Stomach (tissue), 9 donors: ENCODE results near the gene CORO2B. TPM values are rescaled to one million over a fixed set of nuclear protein-coding genes. Genes with fewer than 3 reads are reported as not detected.

Source experiments
- DNase-seq, 2 donors: peaks; one replicate each; pipeline versions ENCODE4 v3.0.0 to v3.0.0-alpha.2; 2013 to 2019
- H3K27ac ChIP-seq, 5 donors: fragments of 200-600 bp in 4 of 5; sonication (generic) in 4 of 5; one replicate each; pipeline ENCODE4 v1.5.1; 2013 to 2019; ENCODE audit warnings: mild to moderate bottlenecking in 1 of 5, moderate library complexity in 1 of 5
- H3K27me3 ChIP-seq, 3 donors: fragments of 200-600 bp; sonication (generic); one replicate each; pipeline ENCODE4 v1.5.1; 2017 to 2019; ENCODE audit warnings: mixed run types in 1 of 3
- H3K36me3 ChIP-seq, 4 donors: fragments of 200-600 bp; sonication (generic); 1 replicate in 3 of 4; 2 replicates in 1 of 4; pipeline ENCODE4 v1.5.1; 2016 to 2019
- H3K4me1 ChIP-seq, 4 donors: fragments of 200-600 bp; sonication (generic); one replicate each; pipeline ENCODE4 v1.5.1; 2016 to 2019
- H3K4me3 ChIP-seq, 4 donors: fragments of 200-600 bp; sonication (generic) in 3 of 4; one replicate each; pipeline ENCODE4 v1.5.1; 2016 to 2019; ENCODE audit warnings: mild to moderate bottlenecking in 1 of 4
- H3K9me3 ChIP-seq, 4 donors: fragments of 200-600 bp; sonication (generic); one replicate each; pipeline ENCODE4 v1.5.1; 2016 to 2019
- EP300 ChIP-seq: sonication (generic); formaldehyde crosslinking; IDR thresholded peaks from one replicate; pipeline ENCODE4 v1.6.1; 2017; ENCODE audit warnings: antibody characterized with exemption
- POLR2A ChIP-seq, 4 donors: fragments of 450-650 bp; IDR thresholded peaks; one replicate each; pipeline ENCODE4 v1.6.1; 2016; ENCODE audit warnings: antibody characterized with exemption in 4 of 4, control low read depth in 2 of 4, mild to moderate bottlenecking in 1 of 4, moderate library complexity in 1 of 4
- POLR2AphosphoS5 ChIP-seq, 3 donors: sonication (generic); formaldehyde crosslinking; IDR thresholded peaks; one replicate each; pipeline ENCODE4 v1.6.1; 2016; ENCODE audit warnings: antibody characterized with exemption in 3 of 3
- WGBS, 5 donors: extraction: QIAGEN DNeasy Blood & Tissue Kit in 3 of 5; methylation state at CpG; one replicate each; pipeline versions ENCODE4 v1.1.5 to v1.1.7; 2013 to 2018; 5-methylcytosine and 5-hydroxymethylcytosine counted together
- intact Hi-C: fragments of 100-400 bp; cut with DNase I; formaldehyde crosslinking; loops from one replicate; pipeline ENCODE4 v1.15.1; 2023; ENCODE audit warnings: low total_unique reads
- polyA plus RNA-seq, 3 donors: library from polyadenylated mRNA; stranded (reverse); fragments of 200-250 nt; gene quantifications; one replicate each; pipeline ENCODE4 v1.2.3, GENCODE V29; 2013
- total RNA-seq, 5 donors: library from RNA; depleted of rRNA; stranded (reverse); fragments of >200 nt; gene quantifications; one replicate each; pipeline versions ENCODE4 v1.1.0 to v1.2.3, GENCODE V29; 2014 to 2016
- TF ChIP-seq, protein P1 (sequence below), 7 experiments: fragments of 450-650 bp in 4 of 7; fragments of 200-600 bp in 3 of 7; sonication (generic) in 3 of 7; IDR thresholded peaks; one replicate each; pipeline ENCODE4 v1.5.1; 2016 to 2019; ENCODE audit warnings: antibody characterized with exemption in 7 of 7, control low read depth in 2 of 7, mild to moderate bottlenecking in 1 of 7
- donor health status: healthy with polysubstance abuse.
- donor health status: Bipolar disorder and iron deficiency.
- donor health status: healthy.

The CORO2B gene
- total and polyA plus RNA-seq, 8 donors = 0.89 to 3.7 (median 2.3) TPM; not detected in 1

DNA sequence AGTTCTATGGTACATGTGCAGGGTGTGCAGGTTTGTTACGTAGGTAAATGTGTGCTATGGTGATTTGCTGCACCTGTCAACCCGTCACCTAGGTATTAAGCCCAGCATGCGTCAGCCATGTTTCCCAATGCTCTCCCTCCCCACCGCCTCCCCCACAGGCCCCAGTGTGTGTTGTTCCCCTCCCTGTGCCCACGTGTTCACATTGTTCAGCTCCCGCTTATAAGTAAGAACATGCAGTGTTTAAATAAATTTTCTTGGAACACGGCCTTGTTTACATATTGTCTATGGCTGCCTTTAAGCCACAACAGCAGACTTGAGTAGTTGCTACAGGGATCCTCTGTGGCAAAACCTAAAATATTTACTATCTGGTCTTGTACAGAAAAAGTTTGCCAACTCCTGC is 41.3 kb upstream of the CORO2B start:
- no peak overlapping the region for H3K27ac ChIP-seq
- no peaks in the 10 kb centered on the region for H3K27me3 ChIP-seq
- H3K36me3 ChIP-seq = no peaks in the 10 kb centered on the region
- no peak overlapping the region for H3K4me3 ChIP-seq
- 38 to 46% (median 44%) methylated on average over 7 of the region's 7 CpGs for WGBS, 5 donors
- intact Hi-C loops = no loop called here
- no peak for DNase-seq
- no peaks in the 10 kb centered on the region for H3K4me1 ChIP-seq
- TF ChIP-seq POLR2A (IDR thresholded peaks at IDR 0.05) (no peak), EP300 (no peak), POLR2AphosphoS5 (IDR thresholded peaks at IDR 0.05) (no peak)
- TF ChIP-seq, protein P1, sequence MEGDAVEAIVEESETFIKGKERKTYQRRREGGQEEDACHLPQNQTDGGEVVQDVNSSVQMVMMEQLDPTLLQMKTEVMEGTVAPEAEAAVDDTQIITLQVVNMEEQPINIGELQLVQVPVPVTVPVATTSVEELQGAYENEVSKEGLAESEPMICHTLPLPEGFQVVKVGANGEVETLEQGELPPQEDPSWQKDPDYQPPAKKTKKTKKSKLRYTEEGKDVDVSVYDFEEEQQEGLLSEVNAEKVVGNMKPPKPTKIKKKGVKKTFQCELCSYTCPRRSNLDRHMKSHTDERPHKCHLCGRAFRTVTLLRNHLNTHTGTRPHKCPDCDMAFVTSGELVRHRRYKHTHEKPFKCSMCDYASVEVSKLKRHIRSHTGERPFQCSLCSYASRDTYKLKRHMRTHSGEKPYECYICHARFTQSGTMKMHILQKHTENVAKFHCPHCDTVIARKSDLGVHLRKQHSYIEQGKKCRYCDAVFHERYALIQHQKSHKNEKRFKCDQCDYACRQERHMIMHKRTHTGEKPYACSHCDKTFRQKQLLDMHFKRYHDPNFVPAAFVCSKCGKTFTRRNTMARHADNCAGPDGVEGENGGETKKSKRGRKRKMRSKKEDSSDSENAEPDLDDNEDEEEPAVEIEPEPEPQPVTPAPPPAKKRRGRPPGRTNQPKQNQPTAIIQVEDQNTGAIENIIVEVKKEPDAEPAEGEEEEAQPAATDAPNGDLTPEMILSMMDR (IDR thresholded peaks at IDR 0.05) = no peak
- H3K9me3 ChIP-seq = peaks cover 0 to 15% (median 3%) of the 10 kb centered on the region in 4 donors

- TF ChIP-seq EP300 (no peak), POLR2AphosphoS5 (IDR thresholded peaks at IDR 0.05) (no peak), POLR2A (IDR thresholded peaks at IDR 0.05) (no peak)
- TF ChIP-seq, protein P1 (IDR thresholded peaks at IDR 0.05) = no peak
- 83 to 88% (median 84%) methylated on average over 4 of the region's 4 CpGs for WGBS, 5 donors
These were observed 40.5 kb upstream of the CORO2B start for GRCh38 chr15:68538311-68538710.

GRCh38 chr15:68541743-68542142 is 37.0 kb upstream of the CORO2B start:
- Histone ChIP-seq H3K4me1 (peaks cover 0 to 13% (median 4%) of the 10 kb centered on the region in 4 donors), H3K9me3 (peaks cover 0 to 10% (median 3%) of the 10 kb centered on the region in 4 donors), H3K36me3 (no peaks in the 10 kb centered on the region), H3K27ac (no peak overlapping the region), H3K27me3 (no peaks in the 10 kb centered on the region), H3K4me3 (no peak overlapping the region)
- 82 to 91% (median 88%) methylated on average over 9 of the region's 9 CpGs for WGBS, 5 donors
- intact Hi-C loops = no loop called here
- DNase-seq = no peak
- no peak for TF ChIP-seq EP300
- no peak for TF ChIP-seq POLR2AphosphoS5 (IDR thresholded peaks at IDR 0.05)
- TF ChIP-seq, protein P1 (IDR thresholded peaks at IDR 0.05) = no peak
- TF ChIP-seq POLR2A (IDR thresholded peaks at IDR 0.05) = no peak

More at GRCh38 chr15:68538311-68538710, 40.5 kb upstream of the CORO2B start:
- DNase-seq = no peak
- Histone ChIP-seq H3K4me3 (no peak overlapping the region), H3K27ac (no peak overlapping the region), H3K9me3 (peaks cover 0 to 10% (median 3%) of the 10 kb centered on the region in 4 donors), H3K4me1 (peaks cover 0 to 8% (median 2%) of the 10 kb centered on the region in 4 donors), H3K27me3 (no peaks in the 10 kb centered on the region), H3K36me3 (no peaks in the 10 kb centered on the region)
- intact Hi-C loops = no loop called here

GRCh38 chr15:68542348-68542747 is 36.4 kb upstream of the CORO2B start:
- TF ChIP-seq EP300 (no peak), POLR2A (IDR thresholded peaks at IDR 0.05) (no peak), POLR2AphosphoS5 (IDR thresholded peaks at IDR 0.05) (no peak)
- TF ChIP-seq, protein P1 (IDR thresholded peaks at IDR 0.05) = no peak
- WGBS, 5 donors = 55 to 71% (median 63%) methylated on average over 1 of the region's 1 CpG

More at GRCh38 chr15:68542348-68542747, 36.4 kb upstream of the CORO2B start:
- no peak for DNase-seq
- Histone ChIP-seq H3K4me3 (no peak overlapping the region), H3K4me1 (peaks cover 0 to 13% (median 4%) of the 10 kb centered on the region in 4 donors), H3K27ac (no peak overlapping the region), H3K27me3 (no peaks in the 10 kb centered on the region), H3K36me3 (no peaks in the 10 kb centered on the region), H3K9me3 (peaks cover 0 to 10% (median 3%) of the 10 kb centered on the region in 4 donors)
- intact Hi-C loops = no loop called here
